ENCODE measurements around the gene CMSS1. TPM values are rescaled to one million over a fixed set of nuclear protein-coding genes. Genes with fewer than 3 reads are reported as not detected.

Gene CMSS1
- total RNA-seq, 1 experiment from 2014 or later, result 86.3 TPM

DNA sequence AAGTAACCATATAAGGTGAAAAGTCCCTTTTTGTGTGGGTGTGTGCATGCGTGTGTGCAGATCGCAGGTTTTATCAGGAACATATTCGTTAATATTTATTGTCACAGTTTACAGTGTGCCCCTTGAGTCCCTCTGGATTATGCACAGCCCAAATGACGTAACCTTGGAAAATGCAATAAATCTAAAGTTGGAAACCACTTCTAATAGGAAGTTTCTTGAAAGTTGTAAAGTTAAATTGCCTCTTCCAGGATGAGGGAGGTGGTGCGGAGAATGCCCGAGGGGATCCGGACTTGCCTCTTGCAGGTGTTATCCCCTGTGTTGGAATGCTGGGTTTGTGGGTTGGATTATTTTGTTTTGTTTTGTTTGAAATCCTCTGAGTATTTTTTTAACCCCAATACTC, 143.3 kb downstream of the CMSS1 start:
- H3K36me3 ChIP-seq (ENCODE audit: control insufficient read depth, insufficient read depth, low read length), result no peaks in the 10 kb centered on the region
- TF ChIP-seq CTCF (IDR thresholded peaks at IDR 0.05) (no peak), POLR2AphosphoS5 (IDR thresholded peaks at IDR 0.05; ENCODE audit: low read depth, low read length) (no peak), SIN3A (IDR thresholded peaks at IDR 0.05; ENCODE audit: borderline replicate concordance, insufficient read depth, low read depth, low read length) (no peak), TCF7L2 (IDR thresholded peaks at IDR 0.05; ENCODE audit: low read depth, low read length) (no peak)
- TF ChIP-seq, protein P1, sequence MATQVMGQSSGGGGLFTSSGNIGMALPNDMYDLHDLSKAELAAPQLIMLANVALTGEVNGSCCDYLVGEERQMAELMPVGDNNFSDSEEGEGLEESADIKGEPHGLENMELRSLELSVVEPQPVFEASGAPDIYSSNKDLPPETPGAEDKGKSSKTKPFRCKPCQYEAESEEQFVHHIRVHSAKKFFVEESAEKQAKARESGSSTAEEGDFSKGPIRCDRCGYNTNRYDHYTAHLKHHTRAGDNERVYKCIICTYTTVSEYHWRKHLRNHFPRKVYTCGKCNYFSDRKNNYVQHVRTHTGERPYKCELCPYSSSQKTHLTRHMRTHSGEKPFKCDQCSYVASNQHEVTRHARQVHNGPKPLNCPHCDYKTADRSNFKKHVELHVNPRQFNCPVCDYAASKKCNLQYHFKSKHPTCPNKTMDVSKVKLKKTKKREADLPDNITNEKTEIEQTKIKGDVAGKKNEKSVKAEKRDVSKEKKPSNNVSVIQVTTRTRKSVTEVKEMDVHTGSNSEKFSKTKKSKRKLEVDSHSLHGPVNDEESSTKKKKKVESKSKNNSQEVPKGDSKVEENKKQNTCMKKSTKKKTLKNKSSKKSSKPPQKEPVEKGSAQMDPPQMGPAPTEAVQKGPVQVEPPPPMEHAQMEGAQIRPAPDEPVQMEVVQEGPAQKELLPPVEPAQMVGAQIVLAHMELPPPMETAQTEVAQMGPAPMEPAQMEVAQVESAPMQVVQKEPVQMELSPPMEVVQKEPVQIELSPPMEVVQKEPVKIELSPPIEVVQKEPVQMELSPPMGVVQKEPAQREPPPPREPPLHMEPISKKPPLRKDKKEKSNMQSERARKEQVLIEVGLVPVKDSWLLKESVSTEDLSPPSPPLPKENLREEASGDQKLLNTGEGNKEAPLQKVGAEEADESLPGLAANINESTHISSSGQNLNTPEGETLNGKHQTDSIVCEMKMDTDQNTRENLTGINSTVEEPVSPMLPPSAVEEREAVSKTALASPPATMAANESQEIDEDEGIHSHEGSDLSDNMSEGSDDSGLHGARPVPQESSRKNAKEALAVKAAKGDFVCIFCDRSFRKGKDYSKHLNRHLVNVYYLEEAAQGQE (IDR thresholded peaks at IDR 0.05; ENCODE audit: insufficient read depth in 1 of 2, low read depth in 2 of 2, low read length in 1 of 2), result no peak
- CTCF ChIA-PET, result no interaction called here

DNA sequence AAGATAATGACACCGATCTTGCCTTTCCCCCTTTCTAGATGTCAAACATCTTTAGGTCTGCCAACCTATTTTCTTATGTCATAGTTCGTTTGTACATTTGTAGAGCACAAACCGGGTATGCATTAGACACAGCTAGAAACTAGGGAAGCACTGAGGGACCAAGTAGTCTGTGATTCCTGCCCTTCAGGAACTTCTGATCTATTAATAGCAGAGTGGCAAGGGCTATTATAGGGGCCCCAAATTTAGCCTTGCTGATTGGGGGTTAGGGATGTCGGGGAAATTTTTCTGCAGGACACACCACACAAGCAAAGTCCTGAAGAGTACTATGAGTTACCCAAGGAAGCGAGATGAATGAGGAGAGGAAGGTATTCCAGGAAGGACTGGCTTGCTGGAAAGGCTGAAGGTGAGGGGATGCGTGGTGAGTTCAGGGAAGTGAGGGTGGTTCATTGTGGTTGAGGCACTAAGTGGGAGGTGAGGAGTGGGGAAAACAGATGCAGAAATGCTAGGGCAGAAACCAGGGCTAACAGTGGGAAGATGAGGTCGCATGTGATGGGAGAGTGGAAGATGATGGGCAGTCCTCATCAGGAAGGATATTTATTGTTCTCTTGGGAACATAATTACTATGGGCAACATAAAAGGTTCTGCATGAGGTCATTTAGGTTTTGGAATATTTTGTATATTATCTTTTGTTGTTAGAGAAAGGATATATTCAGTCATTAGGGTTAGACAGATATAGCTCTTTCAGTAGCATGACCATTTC, 144.3 kb downstream of the CMSS1 start:
- Histone ChIP-seq H3K27me3 (ENCODE audit: control insufficient read depth, insufficient read depth, low read length) (no peaks in the 10 kb centered on the region), H3K4me1 (ENCODE audit: control insufficient read depth, insufficient read depth, low read length) (peaks cover 6% of the 10 kb centered on the region; the same call in 1 of the 2 replicates), H3K9me3 (ENCODE audit: control insufficient read depth, insufficient read depth, low read depth, low read length) (no peaks in the 10 kb centered on the region), H3K4me3 (ENCODE audit: low read depth in 2 of 2, low read length in 2 of 2) (no peak overlapping the region), H3K27ac (ENCODE audit: low read length) (no peak overlapping the region), H3K36me3 (ENCODE audit: control insufficient read depth, insufficient read depth, low read length) (no peaks in the 10 kb centered on the region)
- no peak for DNase-seq (ENCODE audit: low read depth, low spot score)
- POLR2A ChIA-PET, result no interaction called here
- intact Hi-C loops (cut with micrococcal nuclease; ENCODE audit: unreplicated experiment) (no loop called here), in situ Hi-C loops (cut with HindIII; ENCODE audit: low pct_unique_long_range_greater_than_20kb, low sequenced_read_pairs) (no loop called here)
- ATAC-seq, result no peak
- no TSS peak for BruUV-seq (replicated peaks)
- CTCF ChIA-PET, result no interaction called here
- TF ChIP-seq TCF7L2 (IDR thresholded peaks at IDR 0.05; ENCODE audit: low read depth, low read length) (no peak), SIN3A (IDR thresholded peaks at IDR 0.05; ENCODE audit: borderline replicate concordance, insufficient read depth, low read depth, low read length) (no peak), POLR2AphosphoS5 (IDR thresholded peaks at IDR 0.05; ENCODE audit: low read depth, low read length) (no peak), CTCF (IDR thresholded peaks at IDR 0.05) (no peak)
- TF ChIP-seq, protein P1 (IDR thresholded peaks at IDR 0.05; ENCODE audit: insufficient read depth in 1 of 2, low read depth in 2 of 2, low read length in 1 of 2), result no peak

More for the DNA sequence above, 143.3 kb downstream of the CMSS1 start:
- H3K4me1 ChIP-seq (ENCODE audit: control insufficient read depth, insufficient read depth, low read length), result peaks cover 6% of the 10 kb centered on the region; the same call in 1 of the 2 replicates
- no peak overlapping the region for H3K4me3 ChIP-seq (ENCODE audit: low read depth in 2 of 2, low read length in 2 of 2)
- H3K9me3 ChIP-seq (ENCODE audit: control insufficient read depth, insufficient read depth, low read depth, low read length), result no peaks in the 10 kb centered on the region
- intact Hi-C loops (cut with micrococcal nuclease; ENCODE audit: unreplicated experiment) (no loop called here), in situ Hi-C loops (cut with HindIII; ENCODE audit: low pct_unique_long_range_greater_than_20kb, low sequenced_read_pairs) (no loop called here)
- POLR2A ChIA-PET, result interaction anchor here (0.6 kb wide), 2 partner anchors 50 to 58 kb away, joined by 8 read pairs; no protein-coding TSS in a partner anchor
- no peak for ATAC-seq
- no peaks in the 10 kb centered on the region for H3K27me3 ChIP-seq (ENCODE audit: control insufficient read depth, insufficient read depth, low read length)
- no peak overlapping the region for H3K27ac ChIP-seq (ENCODE audit: low read length)
- no TSS peak for BruUV-seq (replicated peaks)
- DNase-seq (ENCODE audit: low read depth, low spot score), result no peak
